ENCODE measurements around the gene ETNPPL.
"Not testable (repeated sequence)": the region's sequence is repeated elsewhere in the genome, so short reads cannot be mapped to it uniquely, and the experiment has no call there.

Gene ETNPPL

DNA sequence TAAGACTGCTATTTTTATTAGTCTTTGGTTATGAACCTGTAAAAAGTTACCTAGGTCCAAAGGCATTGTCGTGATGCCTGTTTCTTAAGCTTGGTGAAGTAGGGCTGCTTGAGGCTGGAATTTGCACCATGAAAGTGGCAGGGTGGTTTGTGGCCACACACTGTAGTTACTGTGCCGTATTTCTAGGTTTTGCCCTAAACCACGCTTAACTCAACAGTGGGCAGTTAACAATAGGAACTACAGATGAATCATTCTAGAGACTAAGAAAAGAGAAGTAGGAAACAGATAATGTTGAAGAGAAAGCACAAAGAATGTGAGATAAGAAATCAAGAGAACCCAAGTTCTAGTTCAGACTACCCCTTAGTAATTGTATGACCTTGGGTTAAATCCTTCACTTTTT lies 11.5 kb downstream of the ETNPPL start:
- no peak for DNase-seq

DNA sequence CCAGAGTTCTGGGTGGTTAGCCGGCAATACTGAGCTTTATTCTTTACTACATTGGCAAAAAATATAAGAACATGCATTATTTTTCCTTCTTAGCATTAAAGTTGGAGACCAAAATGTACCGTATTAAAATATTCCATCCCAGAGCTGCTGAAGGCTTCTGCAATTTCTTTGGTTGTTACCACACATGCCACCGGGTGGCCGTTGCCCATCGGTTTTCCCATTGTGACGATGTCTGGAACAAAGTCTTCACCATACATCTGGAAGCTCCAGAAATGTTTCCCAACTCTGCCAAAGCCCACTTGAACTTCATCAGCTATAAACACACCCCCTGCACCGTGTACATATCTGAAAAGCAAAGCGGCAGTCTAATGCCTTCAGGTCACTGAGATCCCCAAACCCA lies 13.7 kb downstream of the ETNPPL start:
- DNase-seq, result no peak

DNA sequence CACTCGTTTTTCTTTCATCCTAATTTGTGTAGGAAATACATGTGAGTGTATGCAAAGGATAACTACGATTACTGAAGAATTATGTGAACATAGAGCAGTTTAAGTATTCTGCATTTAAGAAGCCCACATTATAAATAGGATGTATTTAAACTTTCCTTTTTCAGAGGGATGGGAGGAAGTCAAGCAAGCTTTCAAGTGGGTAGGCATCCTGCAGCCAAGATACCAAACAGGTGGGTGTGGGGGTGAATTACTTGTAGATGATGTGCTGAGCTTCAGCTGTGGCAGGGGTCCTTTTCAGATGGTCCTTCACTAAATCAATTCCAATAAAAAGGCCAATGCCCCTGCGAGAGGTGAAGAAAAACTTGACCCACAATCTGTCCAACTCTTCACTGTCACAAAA lies 16.3 kb downstream of the ETNPPL start:
- no peak for DNase-seq

- no peak for DNase-seq
Observed at GRCh38 chr4:108744307-108744706, 18.5 kb downstream of the ETNPPL start.

GRCh38 chr4:108742451-108743420 lies 20.1 kb downstream of the ETNPPL start:
- no peak for DNase-seq

DNA sequence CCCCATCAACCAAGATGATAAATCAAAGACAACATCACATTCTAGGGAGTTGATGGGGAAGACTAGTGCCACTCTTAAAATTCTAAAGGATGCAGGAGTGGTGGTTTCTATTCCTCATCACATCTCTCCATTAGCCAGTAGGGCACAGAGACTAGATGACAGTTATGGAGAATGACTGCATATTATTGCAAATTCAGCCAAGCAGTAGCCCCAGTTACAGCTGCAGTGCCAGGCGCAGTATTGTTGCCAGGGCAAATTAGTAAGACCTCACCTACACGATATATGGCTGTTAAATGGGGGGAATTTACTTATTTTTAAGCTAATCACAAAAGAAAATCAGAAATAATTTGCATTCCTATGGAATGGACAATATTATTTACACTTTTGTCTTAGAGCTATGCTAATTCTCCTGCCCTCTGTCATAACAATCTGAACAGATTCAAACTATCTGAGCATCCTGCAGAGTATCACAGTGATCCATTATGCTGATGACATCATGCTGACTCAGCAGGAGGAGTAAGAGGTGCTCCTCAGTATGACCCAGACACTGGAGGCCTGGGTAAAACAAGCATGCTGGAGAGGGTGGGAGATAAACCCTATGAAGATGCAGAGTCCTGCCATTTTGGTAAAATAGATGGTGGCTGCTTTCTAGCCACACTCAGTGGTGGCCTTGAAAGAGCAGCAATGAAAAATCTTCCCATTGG lies 24.7 kb downstream of the ETNPPL start:
- DNase-seq, result no peak

- DNase-seq, result no peak
Observed at GRCh38 chr4:108731006-108731405, 31.8 kb downstream of the ETNPPL start.

DNA sequence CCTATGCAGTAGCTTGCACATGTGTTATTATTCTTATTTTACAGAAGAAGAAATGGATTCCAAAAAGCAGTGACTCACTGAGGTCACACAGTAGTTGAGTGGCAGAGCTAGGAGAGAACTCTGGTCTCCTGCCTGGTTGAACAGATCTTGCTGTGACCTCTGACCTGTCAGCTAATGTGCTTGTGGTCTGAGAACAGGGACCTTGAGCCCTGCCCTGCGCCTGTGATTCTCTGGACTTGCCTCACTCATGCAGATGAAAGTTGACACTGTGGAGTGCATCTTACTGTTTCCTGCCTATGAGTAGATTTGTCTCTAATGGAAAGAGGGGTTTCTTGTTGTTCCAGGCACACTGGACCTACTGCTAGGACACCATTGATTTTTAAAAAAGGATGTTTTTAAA lies 32.3 kb downstream of the ETNPPL start:
- DNase-seq, result no peak

DNA sequence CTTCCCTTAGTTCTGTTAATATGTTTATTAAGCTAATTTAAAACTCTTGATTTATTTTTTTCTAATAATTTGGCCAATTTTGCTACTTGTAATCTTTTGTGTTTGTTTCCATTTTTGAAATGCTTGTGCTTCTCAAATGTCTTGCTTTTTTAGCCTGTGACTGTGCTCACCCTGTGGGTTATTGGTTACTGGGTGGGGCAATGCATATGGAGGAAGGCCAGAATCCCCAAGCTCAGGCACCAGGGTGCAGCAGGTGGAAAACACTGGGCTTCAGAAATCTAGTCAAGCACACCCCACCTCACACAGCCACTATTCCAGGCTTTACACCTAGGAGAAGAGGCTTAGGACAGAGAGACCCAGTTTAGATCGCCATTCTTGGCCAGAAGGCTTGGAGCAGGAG lies 33.1 kb downstream of the ETNPPL start:
- DNase-seq, result no peak

DNA sequence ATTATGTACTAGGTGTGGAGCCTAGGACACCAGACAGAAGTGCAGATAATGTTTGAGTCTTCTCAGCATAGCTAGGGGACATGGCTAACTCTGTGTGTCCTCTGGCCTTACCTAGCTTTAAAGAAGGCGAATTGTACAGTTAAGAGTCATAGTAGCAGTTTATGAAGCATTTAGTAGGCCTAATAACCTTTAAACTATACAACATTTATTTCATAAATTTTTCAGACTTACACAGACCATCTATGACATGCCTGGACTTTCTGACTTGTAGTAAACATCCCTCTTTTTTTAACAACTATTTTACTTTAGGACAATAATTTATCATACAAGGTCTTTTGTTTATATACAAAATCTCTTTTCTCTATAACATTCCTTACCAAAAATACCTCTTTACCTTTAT lies 37.4 kb downstream of the ETNPPL start:
- DNase-seq, result no peak

GRCh38 chr4:108717386-108717785 lies 45.5 kb downstream of the ETNPPL start:
- no peak for DNase-seq

GRCh38 chr4:108716340-108716739 lies 46.5 kb downstream of the ETNPPL start:
- DNase-seq, result no peak

GRCh38 chr4:108714880-108715279 lies 48.0 kb downstream of the ETNPPL start:
- no peak for DNase-seq

DNA sequence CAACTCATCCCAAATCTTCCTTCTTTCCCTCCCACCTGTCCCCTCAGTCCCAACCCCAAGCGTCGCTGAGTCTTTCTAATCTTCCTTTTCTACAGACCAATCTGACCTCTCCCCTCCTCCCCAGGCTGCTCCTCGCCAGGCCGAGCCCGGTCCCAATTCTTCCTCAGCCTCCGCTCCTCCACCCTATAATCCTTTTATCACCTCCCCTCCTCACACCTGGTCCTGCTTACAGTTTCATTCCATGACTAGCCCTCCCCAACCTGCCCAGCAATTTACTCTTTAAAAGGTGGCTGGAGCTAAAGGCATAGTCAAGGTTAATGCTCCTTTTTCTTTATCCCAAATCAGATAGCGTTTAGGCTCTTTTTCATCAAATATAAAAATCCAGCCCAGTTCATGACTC lies 52.3 kb downstream of the ETNPPL start:
- not testable (repeated sequence) for DNase-seq

DNA sequence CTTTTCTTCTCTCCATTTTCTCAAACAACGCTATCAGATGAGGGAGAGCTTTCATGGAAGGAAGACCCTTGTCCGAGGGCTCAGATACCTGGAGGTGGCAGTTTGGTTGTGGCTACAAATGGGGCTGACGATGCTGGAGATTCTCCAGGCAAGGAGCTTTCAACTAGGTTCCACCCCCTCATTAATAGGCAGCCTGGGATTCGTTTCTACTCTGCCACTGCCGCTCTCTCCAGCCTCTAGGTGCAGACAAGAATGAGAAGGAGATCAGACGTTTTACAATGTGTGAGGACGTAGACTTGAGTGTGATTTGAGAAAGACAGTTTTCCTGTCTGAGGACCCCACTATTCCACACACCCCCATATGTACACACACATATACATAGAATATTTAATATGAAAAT lies 53.1 kb downstream of the ETNPPL start:
- DNase-seq, result no peak

GRCh38 chr4:108709234-108709633 lies 53.6 kb downstream of the ETNPPL start:
- no peak for DNase-seq

GRCh38 chr4:108706289-108706688 lies 56.6 kb downstream of the ETNPPL start:
- no peak for DNase-seq

DNA sequence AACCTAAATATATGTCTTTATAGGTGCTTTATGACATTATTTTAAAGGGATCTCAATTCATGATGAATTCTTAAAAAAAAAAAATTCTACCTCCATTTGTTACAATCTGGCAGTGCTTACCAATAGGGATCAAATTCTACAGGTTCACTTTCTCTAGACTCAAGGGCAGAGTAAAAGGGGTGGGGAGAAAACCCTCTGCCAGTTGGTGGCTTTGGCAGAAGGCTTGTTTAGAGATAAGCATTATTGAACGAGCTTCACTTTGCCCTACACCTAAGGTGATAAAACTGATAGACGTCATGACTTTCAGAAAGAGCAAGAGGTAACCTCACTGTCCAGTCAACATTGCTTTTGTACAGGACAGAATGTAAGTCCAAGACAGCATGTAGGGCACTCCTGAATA lies 58.9 kb downstream of the ETNPPL start:
- DNase-seq, result no peak

- DNase-seq, result no peak
Observed at GRCh38 chr4:108703370-108703769, 59.5 kb downstream of the ETNPPL start.

DNA sequence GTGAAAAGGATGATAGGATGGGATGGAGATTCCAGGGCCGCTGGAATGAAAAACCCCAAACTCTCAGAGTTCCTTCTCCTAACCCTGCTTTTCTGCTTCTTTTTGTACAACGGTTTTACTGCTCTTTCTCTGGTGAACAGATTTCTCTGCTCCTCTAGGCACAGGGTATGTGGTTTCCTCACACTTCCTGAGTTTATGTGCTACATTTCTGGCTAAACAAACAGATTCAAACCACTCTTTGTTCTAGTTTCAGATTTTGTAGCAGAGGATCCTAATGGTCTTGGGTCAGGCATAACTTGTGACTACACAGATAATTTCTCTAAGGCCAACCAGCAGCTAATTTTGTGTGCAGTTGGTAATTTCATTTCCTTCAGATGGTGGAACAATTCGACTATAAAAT lies 59.9 kb downstream of the ETNPPL start:
- DNase-seq, result no peak

GRCh38 chr4:108700081-108700757 lies 62.6 kb downstream of the ETNPPL start:
- DNase-seq, result no peak

GRCh38 chr4:108696160-108696559 lies 66.7 kb downstream of the ETNPPL start:
- DNase-seq, result no peak

DNA sequence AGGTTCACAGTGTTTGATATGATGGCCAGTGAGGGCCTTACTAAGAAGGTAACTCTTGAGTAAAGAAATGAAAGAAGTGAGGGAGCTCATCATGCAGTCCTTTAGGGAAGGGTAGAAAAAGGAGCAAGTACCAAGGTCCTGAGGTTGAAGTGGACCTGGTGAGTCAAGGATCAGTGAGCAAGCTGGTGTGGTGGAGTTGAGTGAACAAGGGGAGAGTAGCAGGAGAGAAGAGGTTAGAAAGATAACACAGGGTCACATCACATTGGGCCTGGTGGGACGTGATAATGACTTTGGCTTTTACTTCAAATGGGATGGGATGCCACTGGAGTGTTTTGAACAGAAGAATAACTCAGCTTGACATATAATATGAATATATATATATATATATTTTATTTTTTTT lies 67.8 kb downstream of the ETNPPL start:
- no peak for DNase-seq

GRCh38 chr4:108694423-108694822 lies 68.4 kb downstream of the ETNPPL start:
- no peak for DNase-seq

Measured in NCI-H510A treated with DMSO at 0.1 percent for 48 hours (cell line).